ENCODE results near the gene USP17L15. TPM values are rescaled to one million over a fixed set of nuclear protein-coding genes. Genes with fewer than 3 reads are reported as not detected.
"Not testable (repeated sequence)": the region's sequence is repeated elsewhere in the genome, so short reads cannot be mapped to it uniquely, and the experiment has no call there.

Gene USP17L15
- total RNA-seq, 3 donors from 2014 or later = not detected

GRCh38 chr4:9262572-9262971 is 28.4 kb downstream of the USP17L15 start, which contains the start of gene USP17L21:
TSS of gene USP17L21 (plus strand) at chr4:9262872. CDS start at chr4:9262872, 0 bp downstream.
- H3K27ac ChIP-seq; H3K27me3 ChIP-seq; intact Hi-C loops (cut with DNase I; ENCODE audit: low total_unique reads); H3K4me3 ChIP-seq; H3K36me3 ChIP-seq; H3K4me1 ChIP-seq; DNase-seq (ENCODE audit: low spot score in 2 of 2); H3K9me3 ChIP-seq: not testable (repeated sequence)

GRCh38 chr4:9267319-9267718 is 33.1 kb downstream of the USP17L15 start, which contains the start of gene USP17L22:
TSS of gene USP17L22 (plus strand) at chr4:9267619. CDS start at chr4:9267619, 0 bp downstream.
- not testable (repeated sequence) for DNase-seq (ENCODE audit: low spot score in 2 of 2)

GRCh38 chr4:9271719-9272118 is 37.5 kb downstream of the USP17L15 start:
- H3K4me1 ChIP-seq; intact Hi-C loops (cut with DNase I; ENCODE audit: low total_unique reads); H3K36me3 ChIP-seq; H3K4me3 ChIP-seq; H3K27me3 ChIP-seq; H3K27ac ChIP-seq; H3K9me3 ChIP-seq: not testable (repeated sequence)
- peak; percentile 55 to 75 for DNase-seq (ENCODE audit: low spot score in 2 of 2)

More at GRCh38 chr4:9267319-9267718, 33.1 kb downstream of the USP17L15 start, which contains the start of gene USP17L22:
- H3K36me3 ChIP-seq; H3K4me1 ChIP-seq; intact Hi-C loops (cut with DNase I; ENCODE audit: low total_unique reads); H3K9me3 ChIP-seq; H3K27me3 ChIP-seq; H3K27ac ChIP-seq; H3K4me3 ChIP-seq: not testable (repeated sequence)

Other genes with a start within 250 kb of the USP17L15 start
- gene FAM90A26, start 64.0 kb upstream of the USP17L15 start, total RNA-seq = not detected
- gene USP17L10, start 23.7 kb upstream of the USP17L15 start, total RNA-seq = not detected
- gene USP17L11, start 19.0 kb upstream of the USP17L15 start, total RNA-seq = not detected
- not detected for gene USP17L12, start 14.2 kb upstream of the USP17L15 start, total RNA-seq
- gene USP17L13, start 9.5 kb upstream of the USP17L15 start, total RNA-seq = not detected
- gene USP17L17, start 9.5 kb downstream of the USP17L15 start, total RNA-seq = not detected
- not detected for gene USP17L18, start 14.2 kb downstream of the USP17L15 start, total RNA-seq
- not detected for gene USP17L19, start 19.0 kb downstream of the USP17L15 start, total RNA-seq
- not detected for gene USP17L20, start 23.7 kb downstream of the USP17L15 start, total RNA-seq
- not detected for gene USP17L21, start 28.5 kb downstream of the USP17L15 start, total RNA-seq
- gene USP17L22, start 33.2 kb downstream of the USP17L15 start, total RNA-seq = not detected
- gene USP17L24, start 90.8 kb downstream of the USP17L15 start, total RNA-seq = not detected
- not detected for gene USP17L25, start 95.5 kb downstream of the USP17L15 start, total RNA-seq
- gene USP17L26, start 100.3 kb downstream of the USP17L15 start, total RNA-seq = not detected
- gene USP17L5, start 105.0 kb downstream of the USP17L15 start, total RNA-seq = not detected
- gene USP17L27, start 109.8 kb downstream of the USP17L15 start, total RNA-seq = not detected
- gene USP17L28, start 114.5 kb downstream of the USP17L15 start, total RNA-seq = not detected
- not detected for gene USP17L29, start 119.3 kb downstream of the USP17L15 start, total RNA-seq
- not detected for gene USP17L30, start 128.7 kb downstream of the USP17L15 start, total RNA-seq
- not detected for gene DEFB131A, start 210.0 kb downstream of the USP17L15 start, total RNA-seq

Data from breast epithelium (tissue), 4 donors.